Uterus (tissue), 4 donors: Measurements from ENCODE around the gene FAM120A. TPM values are rescaled to one million over a fixed set of nuclear protein-coding genes. Genes with fewer than 3 reads are reported as not detected.
A peak's percentile ranks its signal among the peaks of the same experiment; 100 is the strongest.

ENCODE experiments used
- DNase-seq, 2 donors: peaks; one replicate each; pipeline ENCODE4 v3.0.0-alpha.2; 2019 to 2020
- H3K27ac ChIP-seq, 2 donors: fragments of 200-600 bp; sonication (generic); 1 replicate in 1 of 2; 2 replicates in 1 of 2; pipeline ENCODE4 v1.5.1; 2016 to 2018
- H3K27me3 ChIP-seq, 2 donors: fragments of 200-600 bp; sonication (generic); one replicate each; pipeline ENCODE4 v1.5.1; 2018 to 2019; ENCODE audit warnings: control low read depth in 1 of 2
- H3K36me3 ChIP-seq, 2 donors: fragments of 200-600 bp; sonication (generic); one replicate each; pipeline ENCODE4 v1.5.1; 2019; ENCODE audit warnings: control low read depth in 1 of 2
- H3K4me1 ChIP-seq, 2 donors: fragments of 200-600 bp; sonication (generic); one replicate each; pipeline ENCODE4 v1.5.1; 2018 to 2019; ENCODE audit warnings: control low read depth in 1 of 2
- H3K4me3 ChIP-seq, 2 donors: fragments of 200-600 bp; sonication (generic); 1 replicate in 1 of 2; 2 replicates in 1 of 2; pipeline ENCODE4 v1.5.1; 2018 to 2019; ENCODE audit warnings: mild to moderate bottlenecking in 1 of 2
- H3K9me3 ChIP-seq, 2 donors: fragments of 200-600 bp; sonication (generic); one replicate each; pipeline ENCODE4 v1.5.1; 2019; ENCODE audit warnings: control low read depth in 1 of 2
- POLR2A ChIP-seq, 2 donors: fragments of 450-650 bp; IDR thresholded peaks; one replicate each; pipeline ENCODE4 v1.6.1; 2016; ENCODE audit warnings: antibody characterized with exemption in 2 of 2, mild to moderate bottlenecking in 1 of 2, moderate library complexity in 1 of 2
- intact Hi-C: fragments of 100-400 bp; cut with DNase I; formaldehyde crosslinking; loops from one replicate; pipeline ENCODE4 v1.15.1; 2023; ENCODE audit warnings: low total_unique reads
- total RNA-seq, 4 donors: library from RNA; depleted of rRNA in 3 of 4; stranded (reverse); fragments of >200 nt in 3 of 4; gene quantifications; one replicate each; pipeline versions ENCODE4 v1.1.0 to v1.2.4, GENCODE V29; 2014 to 2023
- TF ChIP-seq, protein P1 (sequence below), 4 experiments: fragments of 200-600 bp in 2 of 4; fragments of 450-650 bp in 2 of 4; sonication (generic) in 2 of 4; IDR thresholded peaks; one replicate each; pipeline ENCODE4 v1.5.1; 2016 to 2019; ENCODE audit warnings: antibody characterized with exemption in 4 of 4, mild to moderate bottlenecking in 2 of 4, moderate library complexity in 1 of 4
- donor health status: DM: yes; HTN: yes; CAD: no.

FAM120A gene
- total RNA-seq, 4 donors from 2014 or later: 36.8 to 110 (median 103) TPM

DNA sequence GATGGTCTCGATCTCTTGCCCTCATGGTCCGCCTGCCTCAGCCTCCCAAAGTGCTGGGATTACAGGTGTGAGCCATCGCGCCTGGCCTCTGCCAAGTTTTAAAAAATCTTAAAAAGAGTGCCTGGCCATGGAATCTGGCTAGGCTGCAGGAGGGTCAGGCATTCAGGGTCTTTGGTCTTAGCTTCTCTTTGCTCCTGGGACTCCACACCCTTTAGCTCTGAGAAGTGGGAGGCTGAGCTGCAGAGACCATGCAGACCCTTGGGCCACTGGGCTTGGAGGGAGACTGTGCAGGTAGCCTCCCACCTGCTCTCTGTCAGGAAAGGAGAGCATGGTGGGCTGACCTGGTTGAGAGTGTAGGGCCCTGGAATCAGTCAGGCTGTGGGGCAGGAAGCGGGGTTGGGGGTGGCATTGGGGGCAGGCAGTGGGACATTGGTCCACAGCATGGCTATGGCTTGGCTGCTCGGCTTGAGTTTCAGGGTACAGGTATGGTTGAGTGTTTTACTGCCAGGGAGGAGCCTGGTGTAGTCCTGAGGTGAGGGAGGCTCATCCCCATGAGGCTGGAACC is 145.7 kb downstream of the FAM120A start:
- H3K27me3 ChIP-seq: no peaks in the 10 kb centered on the region
- no peak overlapping the region for H3K27ac ChIP-seq
- DNase-seq: no peak
- H3K9me3 ChIP-seq: no peaks in the 10 kb centered on the region
- no peak overlapping the region for H3K4me3 ChIP-seq
- no peak for TF ChIP-seq POLR2A (IDR thresholded peaks at IDR 0.05)
- TF ChIP-seq, protein P1, sequence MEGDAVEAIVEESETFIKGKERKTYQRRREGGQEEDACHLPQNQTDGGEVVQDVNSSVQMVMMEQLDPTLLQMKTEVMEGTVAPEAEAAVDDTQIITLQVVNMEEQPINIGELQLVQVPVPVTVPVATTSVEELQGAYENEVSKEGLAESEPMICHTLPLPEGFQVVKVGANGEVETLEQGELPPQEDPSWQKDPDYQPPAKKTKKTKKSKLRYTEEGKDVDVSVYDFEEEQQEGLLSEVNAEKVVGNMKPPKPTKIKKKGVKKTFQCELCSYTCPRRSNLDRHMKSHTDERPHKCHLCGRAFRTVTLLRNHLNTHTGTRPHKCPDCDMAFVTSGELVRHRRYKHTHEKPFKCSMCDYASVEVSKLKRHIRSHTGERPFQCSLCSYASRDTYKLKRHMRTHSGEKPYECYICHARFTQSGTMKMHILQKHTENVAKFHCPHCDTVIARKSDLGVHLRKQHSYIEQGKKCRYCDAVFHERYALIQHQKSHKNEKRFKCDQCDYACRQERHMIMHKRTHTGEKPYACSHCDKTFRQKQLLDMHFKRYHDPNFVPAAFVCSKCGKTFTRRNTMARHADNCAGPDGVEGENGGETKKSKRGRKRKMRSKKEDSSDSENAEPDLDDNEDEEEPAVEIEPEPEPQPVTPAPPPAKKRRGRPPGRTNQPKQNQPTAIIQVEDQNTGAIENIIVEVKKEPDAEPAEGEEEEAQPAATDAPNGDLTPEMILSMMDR (IDR thresholded peaks at IDR 0.05): no peak
- no peaks in the 10 kb centered on the region for H3K36me3 ChIP-seq
- H3K4me1 ChIP-seq: peaks cover 0 to 3% of the 10 kb centered on the region in 2 donors
- intact Hi-C loops: no loop called here

DNA sequence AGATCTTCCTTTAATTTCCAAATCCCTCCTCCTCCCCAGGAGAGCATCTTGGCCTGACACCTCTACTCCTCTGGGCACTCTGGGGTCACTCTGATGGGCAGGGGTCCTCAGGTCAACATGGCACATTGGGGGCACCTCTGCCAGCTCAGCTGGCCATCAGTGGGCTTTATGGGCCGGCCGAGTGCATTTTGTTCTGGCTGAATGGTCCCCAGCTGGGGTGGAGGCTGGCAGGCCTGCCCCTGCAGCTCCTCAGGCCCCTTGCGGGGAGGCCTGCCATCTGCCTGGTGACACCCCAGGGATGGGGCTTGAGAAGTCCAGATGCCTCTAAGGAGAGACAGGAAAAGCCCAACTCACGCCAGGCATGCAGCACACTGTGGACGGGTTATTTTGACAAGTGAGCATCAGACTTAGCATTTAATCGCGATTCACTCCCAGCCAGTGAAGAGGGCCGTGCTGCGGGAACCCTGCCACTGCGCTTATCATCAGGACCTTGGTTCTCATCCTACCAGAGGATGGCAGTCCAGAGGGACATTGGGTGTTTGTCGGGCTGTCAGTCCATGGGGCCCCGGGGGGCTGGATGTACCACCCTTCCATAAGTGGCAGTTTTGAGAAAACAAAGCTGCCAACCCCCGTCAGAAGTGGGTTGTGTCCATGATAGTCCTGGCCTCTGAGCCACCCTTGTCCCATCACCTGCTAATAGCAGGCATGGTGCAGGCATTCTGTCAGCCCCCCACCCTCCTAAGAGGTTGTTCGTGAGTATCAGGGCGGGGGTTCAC is 146.6 kb downstream of the FAM120A start:
- Histone ChIP-seq H3K27me3 (no peaks in the 10 kb centered on the region), H3K9me3 (no peaks in the 10 kb centered on the region), H3K4me3 (no peak overlapping the region), H3K36me3 (no peaks in the 10 kb centered on the region), H3K27ac (peak overlapping the region in 1 of 2 donors; percentile 42), H3K4me1 (peaks cover 0 to 3% of the 10 kb centered on the region in 2 donors)
- DNase-seq: no peak
- TF ChIP-seq, protein P1 (IDR thresholded peaks at IDR 0.05): no peak
- no peak for TF ChIP-seq POLR2A (IDR thresholded peaks at IDR 0.05)
- intact Hi-C loops: no loop called here

DNA sequence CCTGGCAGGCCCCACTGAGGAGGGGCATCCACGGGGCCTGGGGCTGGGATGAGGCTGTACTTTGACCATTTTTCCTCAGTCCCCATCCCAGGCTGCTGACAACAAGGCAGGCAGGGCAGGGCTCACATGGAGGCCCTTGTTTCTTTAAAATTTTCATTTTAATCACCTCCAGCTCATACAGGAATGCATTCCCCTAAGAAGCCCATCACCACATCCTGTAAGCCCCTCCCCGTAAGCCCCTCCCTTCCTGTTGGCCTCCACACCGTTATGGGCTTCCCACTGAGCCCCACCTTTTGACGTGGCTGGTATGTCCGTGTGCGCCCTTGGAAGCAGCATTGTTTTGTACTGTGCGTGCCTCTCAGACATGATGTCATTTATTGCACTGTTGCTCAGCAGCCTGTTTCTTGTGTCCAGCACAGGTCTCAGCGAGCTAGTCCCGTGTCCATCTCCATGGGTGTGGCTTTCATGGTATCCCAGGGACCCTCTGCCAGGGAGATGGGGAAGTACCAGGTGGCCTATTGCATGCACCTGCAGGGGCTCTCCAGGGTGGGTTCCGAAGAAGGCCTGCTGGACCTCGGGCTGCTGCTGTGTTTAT is 147.3 kb downstream of the FAM120A start:
- Histone ChIP-seq H3K4me1 (peaks cover 0 to under 1% of the 10 kb centered on the region in 2 donors), H3K36me3 (no peaks in the 10 kb centered on the region), H3K27me3 (no peaks in the 10 kb centered on the region), H3K27ac (peak overlapping the region in 1 of 2 donors; percentile 42), H3K9me3 (no peaks in the 10 kb centered on the region), H3K4me3 (no peak overlapping the region)
- DNase-seq: no peak
- intact Hi-C loops: no loop called here
- no peak for TF ChIP-seq POLR2A (IDR thresholded peaks at IDR 0.05)
- TF ChIP-seq, protein P1 (IDR thresholded peaks at IDR 0.05): no peak

DNA sequence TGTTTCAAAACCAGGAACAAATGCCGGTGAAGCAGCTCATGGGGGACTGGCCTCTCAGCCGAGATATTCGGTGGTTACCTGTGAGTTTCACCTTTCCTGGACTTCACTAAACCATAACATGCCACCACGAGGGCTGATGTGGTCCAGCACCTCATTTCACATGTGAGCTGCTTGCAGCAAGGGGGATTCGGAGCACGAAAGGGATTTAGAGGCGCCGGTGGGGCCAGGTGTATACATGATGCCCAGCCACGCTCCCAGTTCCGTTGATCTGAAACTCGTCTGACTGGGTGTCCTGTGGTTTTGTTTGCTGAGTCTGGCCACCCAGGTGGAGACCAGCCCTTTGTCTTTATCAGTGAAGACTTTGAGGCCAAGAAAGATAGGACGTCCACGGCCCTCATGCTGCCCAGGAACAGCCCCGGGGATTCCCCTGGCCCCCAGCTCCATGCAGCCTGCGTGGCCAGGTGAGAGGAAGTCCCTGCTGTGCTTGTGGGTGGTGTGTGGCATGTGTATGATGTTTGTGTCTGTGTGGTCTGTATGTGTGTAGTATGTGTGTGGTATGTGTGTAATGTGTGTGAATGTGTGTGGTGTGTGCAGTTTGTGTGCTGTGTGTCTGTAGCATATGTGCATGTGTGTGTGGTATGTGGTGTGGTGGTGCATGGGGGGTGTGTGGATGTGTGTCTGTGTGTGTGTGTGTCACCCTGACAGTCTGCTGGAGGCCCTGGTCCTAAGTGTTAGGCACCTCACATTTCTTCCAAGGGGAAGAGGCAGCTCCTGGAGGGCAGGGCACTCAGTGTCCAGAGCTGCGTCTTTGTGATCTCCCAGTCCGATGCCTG is 148.3 kb downstream of the FAM120A start:
- no peaks in the 10 kb centered on the region for H3K27me3 ChIP-seq
- no peak overlapping the region for H3K4me3 ChIP-seq
- H3K27ac ChIP-seq: no peak overlapping the region
- DNase-seq: no peak
- intact Hi-C loops: no loop called here
- H3K4me1 ChIP-seq: no peaks in the 10 kb centered on the region
- H3K36me3 ChIP-seq: no peaks in the 10 kb centered on the region
- H3K9me3 ChIP-seq: no peaks in the 10 kb centered on the region
- TF ChIP-seq, protein P1 (IDR thresholded peaks at IDR 0.05): no peak
- no peak for TF ChIP-seq POLR2A (IDR thresholded peaks at IDR 0.05)
